Putamen (tissue), 1 donor: ENCODE measurements around the gene VPS13D.
A peak's percentile ranks its signal among the peaks of the same experiment; 100 is the strongest.
"Not testable (repeated sequence)": the region's sequence is repeated elsewhere in the genome, so short reads cannot be mapped to it uniquely, and the experiment has no call there.

Source experiments
- DNase-seq: peaks from one replicate; pipeline ENCODE4 v3.0.0-alpha.2; 2016; ENCODE audit warnings: low spot score

The VPS13D gene

DNA sequence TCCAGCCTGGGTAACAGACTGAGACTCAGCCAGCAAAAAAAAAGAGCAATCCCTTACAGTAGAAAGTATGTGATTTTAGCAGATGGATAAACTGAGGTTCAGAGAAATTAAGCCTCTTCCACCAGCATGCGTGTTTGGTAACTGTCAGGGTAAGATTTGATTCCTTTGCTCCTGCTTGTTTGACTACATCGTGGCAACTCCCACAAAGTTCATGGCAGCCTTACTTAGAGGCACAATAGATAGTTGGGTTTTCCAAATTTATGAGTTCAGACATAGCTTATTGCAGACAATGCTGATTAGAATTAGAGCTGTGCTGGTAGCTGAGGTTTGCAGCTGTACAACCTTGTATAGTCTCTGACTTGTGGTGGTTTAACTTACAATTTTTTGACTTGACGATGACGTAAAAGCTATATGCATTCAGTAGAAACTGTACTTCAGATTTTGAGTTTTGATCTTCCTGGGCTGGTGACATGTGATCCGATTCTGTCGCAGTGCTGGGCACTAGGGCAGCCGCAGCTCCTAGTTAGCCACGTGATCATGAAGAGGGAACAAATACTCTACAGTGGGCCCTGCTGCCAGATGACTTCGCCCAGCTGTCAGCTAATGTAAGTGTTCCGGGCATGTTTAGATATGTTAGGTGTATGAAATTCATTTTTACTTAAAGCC is 220.4 kb downstream of the VPS13D start:
- DNase-seq: peak; percentile 55

DNA sequence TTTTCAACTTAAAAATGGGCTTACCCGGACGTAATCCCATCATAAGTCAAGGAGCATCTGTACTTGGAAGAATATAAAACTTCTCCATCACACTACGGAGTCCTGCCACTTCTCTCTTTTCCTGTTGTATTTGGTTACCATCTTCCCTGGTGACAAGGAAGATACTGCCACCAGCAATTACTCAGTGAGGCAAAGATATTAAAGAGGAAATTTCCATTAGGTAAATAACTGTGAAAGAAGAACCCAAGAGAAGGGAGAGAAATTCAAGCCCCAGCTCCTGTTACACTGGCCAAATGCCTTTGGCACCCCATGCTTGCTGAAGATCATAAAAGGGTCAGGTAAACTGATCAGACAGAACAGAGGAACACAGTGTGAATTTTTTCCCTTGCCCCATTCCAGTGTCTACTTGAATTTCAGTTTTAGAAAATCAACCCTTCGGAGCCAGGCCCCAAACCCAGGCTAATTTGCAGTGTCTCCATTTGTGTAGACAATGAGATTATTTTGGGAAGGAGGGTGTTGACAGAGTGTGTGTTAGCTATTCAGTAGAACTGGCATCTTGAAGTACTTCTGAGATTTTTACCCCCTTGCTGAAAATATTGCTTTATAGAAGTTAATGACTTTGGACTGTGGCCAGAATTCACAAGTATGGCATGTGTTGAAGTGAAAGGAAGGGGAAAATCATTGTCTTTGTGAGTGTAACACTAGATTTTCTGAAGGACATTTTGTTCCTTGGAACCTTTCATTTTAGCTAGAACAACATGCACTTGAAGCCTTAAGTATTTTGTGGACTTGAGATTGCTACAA is 221.1 kb downstream of the VPS13D start:
- DNase-seq: no peak

DNA sequence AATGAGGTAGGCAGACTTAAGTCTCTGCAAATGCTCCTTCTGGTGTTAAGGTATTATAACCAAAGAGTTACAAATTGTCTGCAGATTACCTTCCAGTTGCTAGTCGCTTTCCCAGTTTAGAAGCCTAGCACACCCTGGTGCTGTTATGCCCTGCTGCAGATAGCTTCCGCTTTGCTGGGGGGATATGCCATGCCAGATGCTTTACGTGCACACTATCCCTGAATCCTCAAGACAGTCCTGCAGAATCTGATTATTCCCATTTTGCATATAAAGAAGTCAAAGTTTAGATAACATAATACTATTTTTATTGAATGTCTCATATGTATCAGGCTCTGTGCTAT is 221.7 kb downstream of the VPS13D start:
- DNase-seq: no peak

DNA sequence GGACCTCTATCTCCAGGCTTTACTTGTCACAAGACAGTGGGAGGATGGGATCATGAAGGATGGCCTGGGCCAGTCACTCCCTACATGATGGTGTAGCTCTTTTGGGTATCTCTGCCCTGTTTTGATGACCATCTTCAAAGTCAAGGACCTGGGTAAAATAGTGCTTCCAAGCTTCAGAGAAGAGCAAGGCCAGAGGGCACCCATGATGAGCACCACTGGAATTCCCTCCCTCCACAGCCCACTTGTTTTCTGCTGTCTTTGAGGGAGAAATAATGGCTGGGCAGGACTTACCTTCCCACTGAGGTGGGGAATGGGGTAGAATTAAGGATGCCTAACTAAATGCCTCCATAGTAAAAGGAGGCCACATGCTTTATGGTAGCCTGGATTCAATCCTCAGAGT is 222.4 kb downstream of the VPS13D start:
- no peak for DNase-seq

DNA sequence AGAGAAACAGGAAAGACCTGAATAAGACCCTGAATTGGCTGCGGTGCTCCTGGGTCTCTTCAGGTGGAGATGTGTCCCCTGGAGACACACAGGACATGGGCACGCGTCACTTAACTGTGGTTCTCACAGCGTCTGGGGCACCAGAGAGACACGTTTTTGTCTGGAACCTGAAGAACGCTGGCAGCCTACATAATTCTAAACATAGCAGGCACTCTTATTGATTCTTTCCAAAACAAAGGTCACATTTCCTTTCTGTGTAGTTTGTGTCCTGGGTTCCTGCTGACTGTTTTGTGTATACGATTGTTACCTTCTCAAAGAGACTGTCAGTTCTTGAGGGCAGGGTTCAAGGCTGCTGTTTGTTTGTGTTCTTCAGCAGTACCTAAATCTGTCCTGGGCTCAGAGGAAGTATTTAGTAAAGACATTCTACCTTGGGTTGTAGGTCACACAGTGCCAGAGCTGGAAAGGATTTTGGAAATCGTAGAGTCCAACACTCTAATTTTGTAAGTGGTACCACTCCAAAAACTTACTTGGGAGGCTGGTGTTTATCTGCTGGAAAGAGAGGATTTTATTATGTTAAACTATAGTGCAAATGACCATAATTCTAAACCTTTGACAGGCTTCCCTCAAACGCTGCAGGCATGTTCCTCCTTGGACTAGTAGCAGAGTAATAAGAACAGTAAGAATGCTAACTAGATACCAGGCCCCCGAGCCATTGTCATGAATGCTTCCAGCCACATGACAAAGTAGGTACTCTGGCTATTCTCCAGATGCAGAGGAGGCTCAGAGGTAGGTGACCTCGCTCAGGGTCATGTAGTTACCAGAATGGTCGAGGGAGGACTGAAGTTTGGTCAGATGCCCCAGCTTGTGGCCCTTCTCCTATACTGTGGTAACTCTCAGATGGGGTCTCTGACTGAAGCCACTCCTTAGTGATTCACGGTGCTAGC is 223.8 kb downstream of the VPS13D start:
- no peak for DNase-seq

DNA sequence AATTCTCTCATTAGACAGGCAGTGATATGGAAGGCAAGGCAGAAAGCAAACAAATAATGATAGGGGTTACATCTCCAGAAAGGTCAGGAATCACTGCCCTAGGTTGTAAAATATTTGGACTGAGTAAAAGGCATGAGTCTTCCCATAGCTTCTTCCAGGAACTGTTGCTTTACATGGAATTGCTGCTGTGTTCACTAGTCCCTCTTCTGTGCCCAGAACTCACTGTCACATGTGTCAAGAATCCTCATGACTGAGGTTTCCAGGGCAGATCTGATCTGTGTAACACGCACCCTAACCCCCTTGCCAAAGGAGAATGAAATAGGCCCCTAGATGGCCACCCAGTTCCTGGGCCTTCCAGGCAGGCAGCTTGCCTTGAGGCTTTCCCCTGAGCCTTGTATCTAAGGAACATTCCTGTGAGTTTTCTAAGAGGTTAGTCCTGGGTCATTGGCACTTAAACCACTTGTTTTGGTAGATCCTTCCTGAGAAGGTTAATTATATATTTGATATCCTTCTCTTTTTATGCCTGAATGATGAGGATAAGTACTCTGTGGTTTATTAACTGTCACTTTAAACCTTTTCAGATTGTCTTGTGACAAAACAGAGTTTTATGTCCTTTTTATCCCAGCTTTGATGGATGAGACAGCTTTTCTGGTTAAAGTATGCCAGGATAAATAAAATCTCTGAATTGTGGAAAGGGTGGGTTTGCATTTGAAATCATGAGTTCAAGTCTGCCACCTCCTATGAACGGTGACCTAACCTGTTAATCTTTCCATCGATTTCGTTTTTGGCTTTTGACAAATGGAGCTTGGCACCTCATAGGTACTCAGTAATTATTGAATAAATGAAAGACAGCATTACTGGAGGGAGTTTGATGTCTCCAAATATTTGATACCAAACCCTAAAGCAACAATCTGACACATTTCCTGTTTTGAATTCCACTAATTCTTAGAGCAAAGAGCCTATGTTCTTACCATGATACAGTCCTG is 224.9 kb downstream of the VPS13D start:
- no peak for DNase-seq

DNA sequence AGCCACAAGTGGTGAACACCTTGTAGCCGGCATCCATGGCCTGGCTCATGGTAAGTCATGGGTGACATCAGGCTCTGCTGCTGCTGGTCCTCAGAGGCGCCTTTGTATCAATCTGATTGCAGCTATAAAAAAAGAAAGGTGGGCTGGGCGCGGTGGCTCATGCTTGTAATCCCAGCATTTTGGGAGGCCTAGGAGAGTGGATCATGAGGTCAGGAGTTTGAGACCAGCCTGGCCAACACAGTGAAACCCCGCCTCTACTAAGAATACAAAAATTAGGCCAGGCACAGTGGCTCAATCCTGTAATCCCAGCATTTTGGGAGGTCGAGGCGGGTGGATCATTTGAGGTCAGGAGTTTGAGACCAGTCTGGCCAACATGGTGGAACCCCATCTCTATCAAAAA is 226.3 kb downstream of the VPS13D start:
- DNase-seq: not testable (repeated sequence)

DNA sequence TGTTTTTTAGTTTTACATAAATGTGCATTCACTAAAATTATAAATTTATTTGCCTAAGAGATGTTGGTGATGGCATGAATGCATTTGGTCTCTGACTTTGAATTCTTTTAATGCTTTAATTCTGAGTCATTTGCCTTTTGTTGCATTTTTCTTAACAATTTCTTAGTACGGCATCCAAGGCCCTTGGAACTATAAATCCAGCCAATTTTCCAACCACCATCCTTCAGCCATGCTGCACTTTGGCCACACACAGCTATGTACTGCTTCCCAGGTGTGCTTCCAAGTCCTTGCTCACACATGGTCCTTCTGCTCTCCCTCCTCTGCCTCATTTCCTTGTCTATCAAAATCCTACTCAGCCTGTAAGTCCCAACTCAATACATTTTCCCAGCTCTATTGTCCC is 227.1 kb downstream of the VPS13D start:
- DNase-seq: no peak

DNA sequence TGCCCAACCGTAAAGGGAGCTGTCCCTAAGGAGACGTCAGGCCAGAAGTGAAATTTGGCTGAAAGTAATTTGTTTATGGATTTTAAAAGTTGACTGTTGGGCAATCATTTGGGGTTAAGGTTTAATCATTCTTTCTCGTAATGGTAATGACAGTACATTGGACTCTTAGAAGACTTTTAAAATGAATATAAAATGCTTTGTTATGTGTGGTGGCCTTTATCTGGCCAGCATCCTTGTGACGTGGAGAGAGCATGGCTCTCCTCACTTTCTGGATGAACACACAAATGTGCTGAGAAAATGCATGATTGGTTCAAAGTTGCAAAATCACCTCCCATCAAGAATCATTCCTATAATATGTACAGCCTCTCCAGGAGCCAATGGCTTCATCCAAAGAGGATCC is 227.9 kb downstream of the VPS13D start:
- no peak for DNase-seq

DNA sequence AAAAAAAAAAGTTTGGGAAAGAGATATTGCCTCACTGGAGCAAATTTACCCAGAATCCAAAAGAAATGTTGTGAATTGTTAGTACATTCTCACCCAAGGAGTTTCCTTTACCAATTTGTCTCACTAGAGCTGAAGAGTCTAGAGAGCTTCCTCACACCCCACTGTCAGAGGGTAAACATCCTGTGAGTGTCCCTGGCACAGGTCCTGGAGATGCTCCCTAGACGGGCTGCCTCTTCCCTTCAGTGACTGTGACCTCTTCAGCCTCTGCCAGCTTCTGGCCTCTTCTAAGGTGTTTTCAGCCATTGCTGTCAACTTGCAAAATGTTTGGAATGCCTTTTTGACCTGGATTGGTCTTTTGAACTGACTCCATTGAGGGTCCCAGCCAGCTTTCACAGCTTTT is 228.7 kb downstream of the VPS13D start:
- no peak for DNase-seq

DNA sequence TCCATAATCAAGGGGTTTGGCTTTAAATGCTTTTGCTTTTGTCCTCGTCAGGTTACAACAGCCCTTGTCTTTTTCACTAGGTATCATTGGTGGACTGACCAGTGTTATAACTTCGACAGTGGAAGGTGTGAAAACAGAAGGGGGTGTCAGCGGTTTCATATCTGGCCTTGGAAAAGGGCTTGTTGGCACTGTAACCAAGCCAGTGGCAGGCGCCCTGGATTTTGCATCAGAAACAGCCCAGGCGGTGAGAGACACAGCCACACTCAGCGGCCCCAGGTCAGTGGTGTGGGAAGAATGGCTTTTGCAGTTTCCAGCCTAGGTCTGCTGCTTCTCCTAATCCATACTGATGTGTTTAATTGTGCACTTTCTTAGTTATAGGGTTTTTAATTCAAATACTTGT is 230.3 kb downstream of the VPS13D start:
- DNase-seq: no peak

DNA sequence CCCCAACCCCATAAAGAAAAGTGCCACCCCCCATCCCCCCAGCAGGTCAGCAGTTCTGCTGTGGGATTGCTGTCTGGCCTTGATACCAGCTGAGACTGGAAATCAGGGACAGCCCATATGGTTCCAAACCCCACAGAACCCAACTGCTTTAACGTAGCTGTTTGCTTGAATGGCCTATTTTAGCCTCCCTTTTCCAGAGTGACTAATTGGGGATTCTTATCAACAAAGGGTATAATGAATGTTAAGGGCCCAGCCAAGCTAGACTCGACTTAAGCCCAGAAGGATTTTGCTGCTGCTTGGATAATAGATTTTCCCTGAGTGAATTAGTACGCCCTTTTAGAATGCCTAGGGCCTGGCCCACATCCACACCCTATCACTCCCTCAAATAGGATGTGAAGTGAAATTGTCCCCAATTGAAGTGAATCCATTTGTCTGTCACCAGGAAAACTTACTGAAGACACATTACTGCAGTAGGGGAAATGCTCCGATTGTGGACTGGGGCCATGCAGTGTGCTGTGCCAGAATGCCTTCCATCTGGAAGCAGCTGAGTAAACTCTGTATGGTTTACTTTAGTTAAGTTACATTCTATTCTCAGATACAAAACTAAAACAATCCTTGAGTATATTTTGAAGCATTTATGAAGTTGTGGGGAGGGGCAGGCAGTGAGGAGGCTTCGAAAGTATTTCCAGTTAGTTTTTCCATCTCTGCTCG is 231.2 kb downstream of the VPS13D start:
- DNase-seq: no peak

DNA sequence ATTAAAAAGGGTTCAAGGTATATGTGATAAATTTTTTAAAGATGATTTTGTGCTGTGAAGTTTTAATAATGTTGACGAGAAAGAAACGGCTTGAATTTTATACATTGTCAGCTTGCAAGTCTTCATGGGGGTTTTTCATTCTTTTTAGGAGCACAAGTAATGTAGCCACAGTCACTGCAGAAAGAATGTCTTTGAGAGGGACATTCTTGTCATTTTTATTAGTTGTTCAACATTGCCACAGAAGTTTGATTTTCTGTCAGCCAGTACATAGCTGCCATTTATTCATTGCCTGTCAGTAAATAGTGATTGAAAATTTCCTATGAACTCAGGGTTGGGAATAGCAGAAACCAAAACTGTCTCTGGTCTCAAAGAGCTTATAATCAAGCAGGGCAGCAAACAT is 231.9 kb downstream of the VPS13D start:
- no peak for DNase-seq

DNA sequence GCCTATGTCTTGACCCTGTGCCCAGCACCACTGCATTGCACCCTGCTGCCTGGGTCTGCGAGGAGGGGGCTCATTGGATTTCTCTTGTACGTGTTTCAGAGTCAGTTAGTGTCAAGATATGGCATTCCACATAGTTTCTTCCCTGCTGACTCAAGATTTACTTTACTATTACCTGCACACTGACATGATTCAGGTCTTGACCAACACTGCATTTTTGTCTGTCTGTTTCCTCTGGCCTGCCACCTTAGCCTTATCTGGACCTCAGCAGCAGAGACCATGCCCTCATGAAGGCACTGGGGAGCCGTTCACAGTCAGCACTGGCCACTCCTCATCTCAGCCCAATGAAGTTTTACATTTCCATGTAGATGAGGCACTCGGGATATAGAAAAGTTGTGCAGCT is 232.8 kb downstream of the VPS13D start:
- no peak for DNase-seq

DNA sequence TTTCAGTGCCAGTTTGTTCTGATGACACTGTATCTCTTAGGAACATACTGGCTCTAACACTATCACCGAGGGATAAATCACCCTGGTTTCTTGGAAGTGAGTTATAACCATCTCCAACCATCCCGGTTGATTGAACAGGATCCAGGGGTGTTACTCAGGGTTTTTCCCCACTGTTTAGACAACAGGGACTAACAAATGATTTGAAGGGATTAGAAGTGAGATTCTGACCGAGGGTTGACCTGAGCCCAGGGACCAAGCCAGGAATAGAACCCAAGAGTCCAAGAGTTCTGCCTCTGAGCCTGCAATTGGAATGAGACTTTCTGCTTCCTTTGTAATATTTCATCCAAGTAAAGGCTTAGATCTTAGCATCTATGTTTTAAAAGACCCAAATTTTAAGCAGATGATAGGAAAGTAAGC is 234.2 kb downstream of the VPS13D start:
- DNase-seq: no peak

DNA sequence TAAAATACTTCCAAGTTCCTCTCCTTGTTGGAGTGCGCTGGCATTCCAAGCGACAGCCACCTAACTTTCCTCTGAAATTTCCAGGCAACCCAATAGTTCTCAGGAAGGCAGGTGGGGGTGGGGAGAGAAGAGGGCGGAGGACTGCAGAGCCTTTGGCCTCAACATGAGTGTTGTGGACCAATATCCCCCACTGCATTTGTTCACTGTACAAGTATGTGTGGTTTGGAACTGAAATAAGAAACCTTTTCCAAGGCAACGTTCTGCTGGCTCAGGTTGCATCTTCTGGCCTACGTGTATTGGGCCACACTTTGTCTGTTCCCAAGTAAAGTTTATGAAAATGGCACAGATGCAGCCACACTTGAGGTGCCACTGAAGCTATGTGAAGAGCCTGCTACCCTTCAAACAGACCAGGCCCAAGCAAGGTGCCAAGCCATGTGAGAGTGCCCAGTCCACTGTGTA is 234.8 kb downstream of the VPS13D start:
- no peak for DNase-seq

DNA sequence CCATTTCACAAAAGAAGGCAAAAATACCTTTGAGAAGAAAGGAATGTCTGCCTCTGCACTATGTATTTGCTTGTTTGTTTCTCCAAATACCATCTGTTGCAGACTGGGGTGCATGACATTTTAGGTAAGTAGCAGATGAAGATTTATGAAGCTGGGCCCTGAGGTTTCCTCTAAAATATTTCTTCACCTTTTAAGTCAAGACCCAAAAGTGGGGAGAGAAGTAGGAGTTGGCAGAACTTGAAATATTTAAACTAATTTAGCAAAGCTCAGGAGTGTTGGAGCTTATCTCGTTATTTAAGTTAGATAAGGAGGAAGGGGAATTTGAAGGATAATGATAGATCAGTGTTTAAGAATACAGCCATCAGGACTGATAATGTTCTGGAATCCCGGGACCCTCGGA is 235.3 kb downstream of the VPS13D start:
- no peak for DNase-seq

DNA sequence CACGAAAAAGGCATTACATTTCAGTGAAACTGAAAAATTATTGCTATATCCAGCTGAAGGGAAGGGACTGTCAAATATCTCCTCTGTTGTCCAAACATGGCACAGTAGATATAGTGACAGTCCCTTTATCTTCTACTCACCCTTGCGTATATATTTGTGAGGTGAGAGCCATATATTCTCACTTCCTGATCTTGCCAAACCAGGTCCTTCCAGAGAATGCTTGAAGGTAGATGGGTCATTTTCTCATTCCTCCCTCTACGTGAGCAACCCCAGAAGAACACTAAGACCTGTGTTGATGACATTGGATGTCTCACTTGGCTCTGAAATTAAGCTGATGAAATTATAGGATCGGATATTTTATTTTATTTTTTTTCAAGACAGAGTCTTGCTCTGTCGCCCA is 237.0 kb downstream of the VPS13D start:
- no peak for DNase-seq

DNA sequence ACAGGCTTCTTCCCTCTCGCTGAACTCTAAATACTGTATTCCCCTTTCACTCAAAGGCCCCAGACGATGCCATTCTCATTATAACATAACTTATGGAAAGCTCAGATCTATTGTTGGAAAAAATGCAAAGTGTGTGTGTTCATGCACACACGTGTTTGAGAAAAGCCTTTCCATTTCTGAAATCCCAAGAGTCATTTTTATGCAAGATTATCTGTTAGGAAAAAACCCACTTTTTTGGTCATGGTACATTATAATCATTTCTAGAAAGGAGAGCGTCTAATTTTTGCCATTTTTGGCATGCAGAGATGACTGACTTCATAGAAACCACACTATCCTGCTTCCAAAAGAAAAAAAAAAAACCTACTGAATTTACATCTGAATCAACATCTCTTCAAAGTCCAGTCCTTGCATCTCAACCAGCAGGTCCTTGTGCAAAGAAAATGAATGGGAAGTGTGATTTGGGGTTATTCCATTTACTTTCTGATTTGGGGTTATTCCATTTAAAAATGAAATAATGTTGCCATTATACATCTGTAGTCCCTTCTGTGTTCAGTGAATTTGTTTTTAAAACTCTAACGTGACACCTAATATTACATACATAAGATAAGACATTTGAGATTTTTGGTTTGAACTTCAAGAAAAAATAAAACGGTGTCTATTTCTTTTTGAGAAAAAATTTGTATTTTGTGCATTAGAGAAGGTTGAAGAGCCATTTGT is 237.9 kb downstream of the VPS13D start:
- no peak for DNase-seq

DNA sequence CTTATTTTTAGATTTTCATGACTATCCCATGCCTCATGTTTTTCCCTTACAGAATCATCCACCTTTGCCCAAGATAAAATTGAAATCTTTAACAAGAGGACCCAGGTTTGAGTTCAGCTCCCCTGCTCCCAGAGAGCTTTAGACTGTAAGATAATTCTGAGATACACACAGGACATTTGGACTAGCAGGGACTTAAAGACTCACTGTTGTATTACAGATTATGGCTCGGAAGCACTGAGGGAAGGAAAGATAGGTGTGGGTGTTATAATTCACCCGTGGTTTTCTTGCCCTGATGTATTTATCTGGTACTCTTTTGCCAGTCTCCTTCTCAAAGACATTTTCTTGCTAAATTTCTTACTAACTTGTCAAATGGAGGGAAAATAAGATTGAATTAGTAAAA is 238.5 kb downstream of the VPS13D start:
- DNase-seq: no peak
